NCI-H69 (cell line): ENCODE results near the gene SORCS3.

Experiments
- DNase-seq: peaks from one replicate; lab custom pipeline; 2025; lab: John Stamatoyannopoulos, UW

Gene SORCS3

DNA sequence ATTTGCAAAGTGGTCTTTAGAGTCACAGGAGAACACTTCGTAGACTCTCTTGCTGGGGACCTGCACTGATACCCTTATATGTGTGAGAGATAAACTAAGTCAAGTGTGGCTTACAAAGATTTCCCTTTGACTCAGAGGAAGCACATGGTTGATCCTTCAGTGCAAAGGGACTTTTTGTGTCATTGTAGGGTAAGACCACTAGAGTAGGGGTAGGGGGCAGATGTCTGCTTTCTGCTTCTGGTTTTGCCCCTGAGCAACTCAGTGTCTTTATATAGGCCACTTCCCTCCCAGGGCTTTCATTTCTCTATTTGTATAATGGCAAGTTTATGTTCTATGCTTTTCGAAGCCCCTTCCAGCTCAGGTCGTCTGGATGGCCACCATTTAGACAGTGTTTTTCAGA lies 281.7 kb downstream of the SORCS3 start:
- DNase-seq, result no peak

DNA sequence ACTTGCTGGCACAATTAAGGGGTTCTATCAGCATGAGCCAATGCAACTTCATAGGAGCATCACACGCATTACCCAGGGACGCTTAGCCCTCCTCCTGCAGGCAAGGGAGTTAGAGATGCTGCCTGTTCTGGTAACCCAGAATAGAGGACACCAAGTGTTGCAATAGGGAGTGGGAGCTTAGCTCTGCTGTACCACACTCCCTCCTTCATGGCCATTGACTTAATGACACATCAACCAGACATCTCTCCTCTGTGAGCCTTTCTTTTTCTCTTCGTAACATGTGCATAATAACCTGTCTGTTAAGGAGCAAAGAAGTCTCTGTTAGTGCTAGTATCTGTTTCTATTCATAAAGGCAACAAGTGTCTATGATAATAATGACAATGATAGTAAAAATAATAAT lies 282.4 kb downstream of the SORCS3 start:
- DNase-seq, result no peak

- no peak for DNase-seq
These were observed 283.2 kb downstream of the SORCS3 start for GRCh38 chr10:104924101-104924795.

DNA sequence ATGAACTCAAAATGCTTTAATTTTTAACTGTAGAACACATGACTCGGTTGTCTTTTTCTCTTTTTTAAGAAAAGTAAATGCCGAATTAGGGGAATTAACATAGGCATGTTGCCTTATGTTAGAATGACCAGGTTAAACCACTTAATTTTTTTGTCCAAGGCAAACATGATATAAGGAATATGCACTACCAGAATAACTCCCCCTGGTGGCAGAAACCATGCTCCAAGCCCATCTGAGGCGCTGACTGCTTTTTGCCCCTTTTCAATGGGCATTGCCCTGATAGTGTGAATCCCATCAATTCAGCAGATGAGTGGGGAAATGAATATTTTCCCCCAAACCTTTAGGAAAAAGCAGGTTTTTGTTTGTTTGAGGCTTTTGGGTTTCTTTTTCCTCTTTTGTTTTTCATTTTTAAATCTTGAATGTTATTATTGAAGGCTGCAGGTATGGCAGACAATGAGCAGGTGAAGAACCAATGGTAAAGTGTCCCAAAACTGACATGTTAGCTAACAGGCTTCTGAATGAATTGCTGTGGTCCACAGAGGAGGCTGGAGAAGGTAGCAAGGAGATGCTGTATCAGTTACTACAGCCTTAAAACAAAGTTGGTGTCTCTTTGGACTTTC lies 284.3 kb downstream of the SORCS3 start:
- DNase-seq, result peak; percentile 64

DNA sequence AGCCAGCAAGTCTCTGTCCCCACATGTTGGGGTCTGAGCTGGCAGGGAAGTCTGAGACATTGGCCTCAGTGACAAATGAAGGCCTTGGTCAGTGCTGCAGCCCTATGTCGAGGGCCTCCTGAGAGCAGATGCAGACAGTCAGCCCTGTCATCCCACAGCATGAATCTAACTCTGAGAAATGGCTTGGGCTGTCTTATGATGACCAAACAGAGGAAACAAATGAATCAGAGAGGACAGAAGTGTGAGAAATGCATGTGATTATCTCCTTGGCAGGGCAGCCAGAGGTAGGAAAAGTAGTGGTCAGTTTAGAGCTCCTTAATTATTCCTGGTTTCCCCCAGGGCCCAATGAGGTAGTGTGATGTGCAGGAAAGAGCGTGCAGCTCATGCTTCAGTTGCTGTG lies 287.6 kb downstream of the SORCS3 start:
- DNase-seq, result no peak

DNA sequence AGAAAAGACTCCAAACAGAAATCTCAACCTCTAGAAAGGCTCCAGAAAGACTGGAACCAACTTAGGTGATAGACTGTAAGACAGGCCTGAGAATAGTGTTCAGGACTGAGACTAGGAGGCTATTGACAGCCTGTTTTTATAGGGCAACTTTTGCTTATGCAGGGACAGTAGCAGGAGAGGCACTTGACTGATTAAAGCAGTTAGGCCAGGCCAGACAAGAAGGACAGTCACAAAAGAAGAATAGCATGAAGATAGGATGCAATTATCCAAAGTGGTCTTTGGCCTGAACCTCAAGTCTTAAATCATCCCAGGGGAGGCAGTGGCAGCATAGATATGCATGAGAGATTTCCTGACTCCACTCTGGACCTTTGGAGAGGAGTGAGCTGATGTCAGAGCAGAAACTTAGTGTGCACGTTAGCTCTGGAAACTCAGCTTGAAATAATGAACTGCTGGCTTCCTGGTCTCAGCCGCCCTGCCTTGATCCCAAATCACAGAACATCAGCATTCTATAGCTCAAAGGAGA lies 290.6 kb downstream of the SORCS3 start:
- peak; percentile 11 for DNase-seq

DNA sequence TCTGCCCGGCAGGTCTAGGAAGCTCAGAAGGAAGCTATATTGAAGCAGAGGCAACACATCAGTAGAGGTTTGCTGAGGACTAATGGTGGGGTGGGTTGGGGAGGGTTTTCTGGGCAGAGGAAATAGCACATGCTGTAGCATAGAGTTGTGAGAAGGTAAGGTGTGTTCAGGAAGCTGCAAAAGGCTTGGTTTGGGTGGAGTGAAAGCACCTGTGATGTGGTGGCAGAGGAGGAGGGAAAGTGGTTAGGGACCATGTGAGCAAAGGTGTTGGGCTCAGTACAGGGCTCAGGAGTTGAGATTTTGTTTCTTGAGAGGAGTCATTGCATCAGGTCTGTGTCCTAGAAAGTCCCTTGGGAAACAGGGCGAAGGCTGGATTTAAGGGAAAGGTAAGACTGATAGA lies 294.6 kb downstream of the SORCS3 start:
- DNase-seq, result no peak

- peak; percentile 98 for DNase-seq
These were observed 296.5 kb downstream of the SORCS3 start for GRCh38 chr10:104937567-104937966.

DNA sequence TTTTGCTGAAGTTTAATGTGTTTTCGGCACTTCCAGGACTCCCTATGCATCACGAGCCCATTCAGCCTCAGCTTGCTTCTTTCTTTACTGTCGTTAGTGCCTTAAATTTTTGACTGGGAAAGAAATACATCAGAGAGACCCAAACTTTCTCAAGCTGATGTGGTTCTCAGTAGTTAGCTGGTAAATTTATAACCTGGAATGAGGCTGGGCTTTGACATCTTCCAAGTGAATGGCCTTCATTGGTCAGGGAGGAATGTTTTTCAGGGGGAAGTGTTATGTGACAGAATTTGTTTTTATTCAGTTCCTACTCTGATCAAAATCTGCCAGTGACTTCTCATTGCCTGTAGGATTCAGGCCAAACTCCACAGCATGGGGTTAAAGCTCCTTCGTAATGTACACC lies 296.9 kb downstream of the SORCS3 start:
- DNase-seq, result peak; percentile 64

- no peak for DNase-seq
These were observed 300.6 kb downstream of the SORCS3 start for GRCh38 chr10:104941662-104942061.

GRCh38 chr10:104947314-104947713 lies 306.2 kb downstream of the SORCS3 start:
- no peak for DNase-seq

- DNase-seq, result peak; percentile 93
These were observed 316.2 kb downstream of the SORCS3 start for GRCh38 chr10:104957178-104957841.

DNA sequence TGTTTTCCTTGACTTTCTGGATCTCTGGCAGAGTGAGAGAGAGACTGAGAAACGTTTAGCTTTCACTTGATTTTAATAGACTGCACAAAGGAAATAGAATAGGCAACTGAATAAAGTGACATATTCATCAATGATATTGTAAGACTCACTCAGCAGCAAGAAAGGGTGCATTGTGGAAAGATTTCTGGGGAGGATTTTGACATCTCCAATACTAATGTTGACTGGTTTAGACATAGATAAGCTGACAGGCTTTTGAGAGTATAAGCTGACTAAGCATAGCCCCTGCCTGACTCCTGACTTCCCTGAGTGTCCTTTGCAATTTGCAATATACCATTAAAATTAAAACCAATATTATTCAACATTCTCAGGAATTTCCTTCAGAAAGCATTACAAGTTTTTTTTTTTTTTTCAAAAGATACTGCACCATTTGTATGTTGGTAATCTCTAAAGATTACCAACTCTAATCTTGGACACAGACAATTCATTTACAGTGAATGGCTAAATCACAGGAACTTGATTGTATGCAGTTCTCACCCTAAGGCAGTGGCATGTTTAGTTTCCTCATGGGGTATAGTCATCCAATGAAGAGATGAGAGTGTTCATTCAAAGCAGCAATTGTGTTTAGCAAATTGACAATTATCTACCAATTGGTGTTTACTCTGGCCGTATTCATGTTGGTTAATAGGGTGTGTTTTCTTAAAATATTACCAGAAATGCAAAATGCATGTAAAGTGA lies 325.6 kb downstream of the SORCS3 start:
- DNase-seq, result peak; percentile 73

DNA sequence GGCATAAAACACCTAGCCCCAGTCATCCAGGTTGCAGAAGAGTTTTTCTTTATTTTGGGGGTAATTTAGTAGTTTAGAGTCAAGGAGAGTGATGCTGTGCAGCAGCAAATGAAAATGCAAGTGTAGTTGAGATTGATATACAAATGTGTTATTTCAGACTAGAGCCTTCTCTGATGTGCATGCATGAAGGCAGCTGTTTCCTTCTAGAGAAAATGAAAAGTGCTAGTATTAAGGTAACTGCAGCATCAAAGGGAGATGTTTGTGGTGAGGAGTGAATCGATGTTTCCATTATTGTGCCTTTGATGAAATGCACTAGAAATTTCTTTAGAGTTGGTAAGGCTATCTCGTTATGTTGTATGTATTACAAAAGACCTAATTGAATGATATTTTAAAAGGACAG lies 339.3 kb downstream of the SORCS3 start:
- no peak for DNase-seq

DNA sequence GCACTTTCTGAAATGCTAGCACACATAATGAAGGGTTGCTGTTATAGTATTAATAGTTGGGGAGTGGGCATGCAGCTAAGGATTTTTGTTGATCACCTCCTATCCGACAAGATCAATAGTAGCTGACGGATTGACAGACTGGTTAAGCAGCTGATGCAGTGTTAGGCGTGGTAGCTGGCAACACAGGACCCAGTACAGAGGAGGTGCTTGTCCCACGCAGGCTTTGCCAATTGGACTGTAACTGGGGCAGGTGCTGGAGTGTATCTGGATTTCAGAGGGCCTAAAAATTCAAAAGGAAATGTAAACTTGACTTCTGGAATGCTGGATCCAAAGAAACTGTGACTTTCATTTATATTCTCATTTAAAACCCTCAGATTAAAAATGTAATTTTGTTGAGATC lies 340.9 kb downstream of the SORCS3 start:
- DNase-seq, result no peak

DNA sequence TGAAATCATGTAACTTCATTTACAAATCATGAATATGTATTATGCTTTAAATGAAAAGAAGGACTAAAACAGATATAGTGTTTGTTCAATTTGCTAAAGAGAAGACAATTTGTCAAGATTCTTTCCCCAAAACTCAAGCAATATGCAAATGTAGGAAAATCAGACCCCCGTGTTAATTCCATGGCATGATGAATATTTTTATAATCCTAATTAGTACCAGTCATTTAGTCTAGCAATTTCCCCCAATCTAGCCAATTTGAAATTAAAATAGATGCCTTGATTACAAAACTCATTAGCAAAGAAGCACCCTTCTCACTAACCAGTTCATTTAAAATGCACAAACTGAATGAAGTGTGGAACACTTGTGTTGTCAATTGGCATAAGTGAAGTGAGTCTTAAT lies 347.6 kb downstream of the SORCS3 start:
- DNase-seq, result no peak

DNA sequence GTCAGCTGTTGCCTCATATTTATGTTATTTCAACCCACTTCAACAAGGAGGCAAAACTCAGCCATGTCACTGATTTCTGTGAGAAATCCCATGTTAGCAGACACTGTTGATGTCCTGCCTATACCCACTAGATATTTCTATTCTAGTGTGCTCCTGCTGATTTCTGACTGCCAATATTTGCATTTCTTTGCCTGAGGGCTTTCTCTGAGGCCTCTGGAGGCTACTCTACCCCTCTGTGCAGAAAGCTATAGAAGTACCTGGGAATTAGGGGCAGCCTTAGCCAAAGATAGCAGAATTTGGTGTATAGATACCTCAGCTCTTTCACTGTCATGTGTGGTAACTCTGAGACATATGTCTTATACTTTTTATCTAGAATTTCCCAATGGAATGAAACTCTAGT lies 348.8 kb downstream of the SORCS3 start:
- DNase-seq, result peak; percentile 56

DNA sequence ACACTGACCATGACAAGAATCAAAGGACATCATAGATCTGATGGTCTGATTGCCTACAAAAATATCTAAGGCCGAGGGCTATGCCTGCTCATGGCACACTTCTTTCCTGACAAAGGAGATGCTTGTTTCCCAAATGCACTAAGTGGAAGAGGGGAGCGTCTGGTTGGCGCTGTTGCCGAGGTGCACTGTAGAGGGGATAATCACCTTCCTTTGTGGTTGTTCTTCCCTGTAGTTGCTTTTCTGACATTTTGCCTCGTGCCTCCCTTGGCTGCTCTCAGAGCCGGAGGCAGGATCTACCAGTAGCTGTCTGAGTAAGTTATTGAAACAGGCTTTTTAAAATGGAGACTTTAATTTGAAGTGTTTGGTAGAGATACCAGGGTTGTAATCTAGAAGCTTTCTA lies 352.0 kb downstream of the SORCS3 start:
- no peak for DNase-seq

DNA sequence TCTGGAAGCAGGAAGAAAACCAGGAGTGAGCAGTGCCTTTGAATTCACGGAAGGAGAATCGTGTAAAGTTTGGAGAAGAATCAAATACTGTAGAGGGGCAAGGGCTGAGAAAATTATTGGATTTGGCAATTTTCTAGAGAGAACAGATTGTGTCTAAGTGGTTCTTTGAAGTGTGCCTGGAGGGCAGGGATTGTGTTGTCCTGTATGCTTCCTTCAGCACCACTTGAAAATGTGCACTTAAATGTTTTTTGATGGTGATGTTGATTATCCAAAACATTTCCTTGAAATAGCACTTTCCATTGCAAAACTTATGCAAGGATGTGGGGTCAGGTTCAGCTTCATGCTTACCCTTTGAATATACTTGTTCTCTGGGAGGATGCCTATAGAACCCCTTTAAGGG lies 360.2 kb downstream of the SORCS3 start:
- peak; percentile 1 for DNase-seq

- DNase-seq, result no peak
These were observed 369.5 kb downstream of the SORCS3 start for GRCh38 chr10:105010411-105011121.

DNA sequence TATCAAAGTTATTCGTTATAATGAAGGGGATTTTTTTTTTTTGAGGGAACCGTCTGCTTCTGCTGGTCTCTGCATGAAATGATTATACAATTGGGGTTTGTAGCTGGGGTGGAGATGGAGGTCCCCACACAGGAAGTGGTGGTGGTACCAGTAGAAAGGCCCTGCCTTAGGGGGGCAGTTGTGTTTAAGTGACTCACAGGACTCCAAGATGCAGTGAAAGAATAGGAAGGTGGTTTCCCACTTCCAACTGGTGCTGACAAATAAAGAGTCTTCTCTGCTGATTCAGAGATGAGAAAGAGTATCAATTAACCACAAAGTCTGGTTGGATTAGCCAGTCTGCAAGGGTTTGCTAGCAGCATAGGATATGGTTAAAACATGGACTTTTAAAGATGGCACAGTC lies 376.0 kb downstream of the SORCS3 start:
- DNase-seq, result no peak

- no peak for DNase-seq
These were observed 376.6 kb downstream of the SORCS3 start for GRCh38 chr10:105017691-105018090.
